OCI-LY3 (cell line): ENCODE measurements around the gene ATG4A.

Source experiments
- EZH2phosphoT487 ChIP-seq: fragments of 200-600 bp; shearing (Covaris generic); IDR thresholded peaks from 2 replicates; pipeline ENCODE4 v1.6.1; 2018; ENCODE audit warnings: antibody characterized with exemption, mixed run types, low read depth
- TF ChIP-seq, protein P1 (sequence below): fragments of 200-600, 300-600 bp; sonication (generic); IDR thresholded peaks from 2 replicates; pipeline ENCODE4 v1.5.1; 2014; ENCODE audit warnings: antibody characterized with exemption, low read length, low read depth

DNA sequence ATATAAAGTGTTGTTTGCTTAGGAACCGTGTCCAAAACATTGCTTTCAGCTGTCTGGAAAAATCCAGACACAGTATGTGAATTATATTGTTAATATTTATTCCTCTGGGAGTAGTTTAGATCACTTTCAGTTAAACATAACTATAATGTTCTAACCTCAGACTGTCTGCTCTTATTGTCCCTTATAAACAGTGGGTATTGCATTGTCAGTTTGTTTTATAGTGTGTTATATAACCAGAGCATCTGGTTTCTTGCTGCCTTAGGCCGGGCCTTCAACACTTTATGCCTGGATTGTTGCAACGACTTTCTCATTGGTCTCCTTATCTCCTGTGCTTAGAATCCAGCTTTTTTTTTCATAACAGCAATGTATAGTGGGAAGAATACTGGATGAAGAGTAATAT, 26.4 kb downstream of the ATG4A start:
- TF ChIP-seq, protein P1, sequence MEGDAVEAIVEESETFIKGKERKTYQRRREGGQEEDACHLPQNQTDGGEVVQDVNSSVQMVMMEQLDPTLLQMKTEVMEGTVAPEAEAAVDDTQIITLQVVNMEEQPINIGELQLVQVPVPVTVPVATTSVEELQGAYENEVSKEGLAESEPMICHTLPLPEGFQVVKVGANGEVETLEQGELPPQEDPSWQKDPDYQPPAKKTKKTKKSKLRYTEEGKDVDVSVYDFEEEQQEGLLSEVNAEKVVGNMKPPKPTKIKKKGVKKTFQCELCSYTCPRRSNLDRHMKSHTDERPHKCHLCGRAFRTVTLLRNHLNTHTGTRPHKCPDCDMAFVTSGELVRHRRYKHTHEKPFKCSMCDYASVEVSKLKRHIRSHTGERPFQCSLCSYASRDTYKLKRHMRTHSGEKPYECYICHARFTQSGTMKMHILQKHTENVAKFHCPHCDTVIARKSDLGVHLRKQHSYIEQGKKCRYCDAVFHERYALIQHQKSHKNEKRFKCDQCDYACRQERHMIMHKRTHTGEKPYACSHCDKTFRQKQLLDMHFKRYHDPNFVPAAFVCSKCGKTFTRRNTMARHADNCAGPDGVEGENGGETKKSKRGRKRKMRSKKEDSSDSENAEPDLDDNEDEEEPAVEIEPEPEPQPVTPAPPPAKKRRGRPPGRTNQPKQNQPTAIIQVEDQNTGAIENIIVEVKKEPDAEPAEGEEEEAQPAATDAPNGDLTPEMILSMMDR: no peak
- TF ChIP-seq EZH2phosphoT487: no peak
